BLaER1 treated with 17β-estradiol and CSF1 and Interleukin-3, amounts not matched to agents 10 nM and 100 nM (cell line): ENCODE data around the gene USP20.

Experiments
- H3K27ac ChIP-seq, 11 experiments: shearing (Covaris generic); formaldehyde crosslinking; 2 replicates each; pipeline ENCODE4 v1.8.1; 2022
- H3K27me3 ChIP-seq, 11 experiments: shearing (Covaris generic); formaldehyde crosslinking; 2 replicates each; pipeline ENCODE4 v1.8.1; 2022
- H3K36me3 ChIP-seq, 11 experiments: shearing (Covaris generic); formaldehyde crosslinking; 2 replicates each; pipeline ENCODE4 v1.8.1; 2022
- H3K4me1 ChIP-seq, 10 experiments: shearing (Covaris generic); formaldehyde crosslinking; 2 replicates each; pipeline ENCODE4 v1.8.1; 2022
- H3K4me2 ChIP-seq, 11 experiments: shearing (Covaris generic); formaldehyde crosslinking; 2 replicates each; pipeline ENCODE4 v1.8.1; 2022
- H3K4me3 ChIP-seq, 10 experiments: shearing (Covaris generic); formaldehyde crosslinking; 2 replicates each; pipeline ENCODE4 v1.8.1; 2022
- H3K9ac ChIP-seq, 11 experiments: shearing (Covaris generic); formaldehyde crosslinking; 2 replicates each; pipeline ENCODE4 v1.8.1; 2022
- H3K9me3 ChIP-seq, 11 experiments: shearing (Covaris generic); formaldehyde crosslinking; replicated peaks in 1 of 11; 2 replicates each; pipeline ENCODE4 v1.8.1; 2022
- H4K20me1 ChIP-seq, 11 experiments: shearing (Covaris generic); formaldehyde crosslinking; 2 replicates each; pipeline ENCODE4 v1.8.1; 2022
- Cebpa-rat ChIP-seq, 11 experiments: shearing (Covaris generic); IDR thresholded peaks; 2 replicates each; pipeline ENCODE4 v1.8.1; 2022

Gene USP20

GRCh38 chr9:129901993-129902739 is 66.9 kb downstream of the USP20 start:
- Histone ChIP-seq H3K36me3 (peaks cover 0 to 100% (median 14%) of the 10 kb centered on the region in 11 experiments; a peak in 14 of 22 replicates), H3K9me3 (peaks cover 0 to 8% (median 0%) of the 10 kb centered on the region in 11 experiments; a peak in 3 of 22 replicates), H3K4me2 (no peak overlapping the region), H3K27ac (no peak overlapping the region), H3K9ac (no peak overlapping the region), H3K27me3 (no peaks in the 10 kb centered on the region), H3K4me3 (no peak overlapping the region), H3K4me1 (peaks cover 15 to 37% (median 26%) of the 10 kb centered on the region in 10 experiments), H4K20me1 (peaks cover 0 to 5% (median 0%) of the 10 kb centered on the region in 11 experiments; a peak in 1 of 22 replicates)
- no peak for TF ChIP-seq Cebpa-rat (IDR thresholded peaks at IDR 0.05)

GRCh38 chr9:129902740-129903134 is 67.5 kb downstream of the USP20 start:
- Histone ChIP-seq H3K4me2 (no peak overlapping the region), H3K4me1 (peaks cover 12 to 34% (median 22%) of the 10 kb centered on the region in 10 experiments), H3K36me3 (peaks cover 0 to 100% (median 14%) of the 10 kb centered on the region in 11 experiments; a peak in 14 of 22 replicates), H3K9me3 (peaks cover 0 to 12% (median 0%) of the 10 kb centered on the region in 11 experiments; a peak in 3 of 22 replicates), H3K9ac (no peak overlapping the region), H3K27me3 (no peaks in the 10 kb centered on the region), H3K27ac (no peak overlapping the region), H3K4me3 (no peak overlapping the region), H4K20me1 (peaks cover 0 to 5% (median 0%) of the 10 kb centered on the region in 11 experiments; a peak in 1 of 22 replicates)
- TF ChIP-seq Cebpa-rat (IDR thresholded peaks at IDR 0.05), result no peak

- Histone ChIP-seq H3K9ac (no peak overlapping the region), H3K27me3 (no peaks in the 10 kb centered on the region), H3K4me3 (no peak overlapping the region), H3K4me1 (peaks cover 0 to 22% (median 12%) of the 10 kb centered on the region in 10 experiments; a peak in 17 of 20 replicates), H3K4me2 (peak overlapping the region in 1 of 11 experiments; percentile 14; a peak in 1 of 22 replicates), H3K9me3 (peaks cover 0 to 12% (median 0%) of the 10 kb centered on the region in 11 experiments; a peak in 3 of 22 replicates), H4K20me1 (peaks cover 0 to 5% (median 0%) of the 10 kb centered on the region in 11 experiments; a peak in 1 of 22 replicates), H3K27ac (no peak overlapping the region), H3K36me3 (peaks cover 0 to 100% (median 11%) of the 10 kb centered on the region in 11 experiments; a peak in 14 of 22 replicates)
- TF ChIP-seq Cebpa-rat (IDR thresholded peaks at IDR 0.05), result no peak
These were observed 69.5 kb downstream of the USP20 start for GRCh38 chr9:129904734-129905133.

GRCh38 chr9:129906298-129906697 is 71.0 kb downstream of the USP20 start:
- H3K36me3 ChIP-seq, result peaks cover 0 to 94% (median 6%) of the 10 kb centered on the region in 11 experiments; a peak in 12 of 22 replicates
- no peak overlapping the region for H3K9ac ChIP-seq
- no peak for TF ChIP-seq Cebpa-rat (IDR thresholded peaks at IDR 0.05)
- no peaks in the 10 kb centered on the region for H4K20me1 ChIP-seq
- H3K27me3 ChIP-seq, result no peaks in the 10 kb centered on the region
- no peak overlapping the region for H3K4me2 ChIP-seq
- H3K27ac ChIP-seq, result no peak overlapping the region
- no peak overlapping the region for H3K4me3 ChIP-seq
- peaks cover 0 to 12% (median 0%) of the 10 kb centered on the region in 11 experiments; a peak in 3 of 22 replicates for H3K9me3 ChIP-seq
- H3K4me1 ChIP-seq, result peaks cover 0 to 22% (median 2%) of the 10 kb centered on the region in 10 experiments; a peak in 10 of 20 replicates

- Histone ChIP-seq H3K9me3 (peaks cover 0 to 12% (median 0%) of the 10 kb centered on the region in 11 experiments; a peak in 3 of 22 replicates), H4K20me1 (no peaks in the 10 kb centered on the region), H3K36me3 (peaks cover 0 to 94% (median 6%) of the 10 kb centered on the region in 11 experiments; a peak in 12 of 22 replicates), H3K27me3 (no peaks in the 10 kb centered on the region), H3K4me3 (no peak overlapping the region), H3K27ac (no peak overlapping the region), H3K4me1 (peaks cover 0 to 26% (median 2%) of the 10 kb centered on the region in 10 experiments; a peak in 10 of 20 replicates), H3K9ac (no peak overlapping the region), H3K4me2 (no peak overlapping the region)
- no peak for TF ChIP-seq Cebpa-rat (IDR thresholded peaks at IDR 0.05)
These were observed 71.9 kb downstream of the USP20 start for GRCh38 chr9:129907201-129907600.

- Histone ChIP-seq H3K9me3 (peaks cover 0 to 12% (median 0%) of the 10 kb centered on the region in 11 experiments; a peak in 3 of 22 replicates), H3K36me3 (peaks cover 0 to 92% (median 6%) of the 10 kb centered on the region in 11 experiments; a peak in 10 of 22 replicates), H3K4me3 (no peak overlapping the region), H3K27me3 (no peaks in the 10 kb centered on the region), H4K20me1 (no peaks in the 10 kb centered on the region), H3K4me1 (peaks cover 0 to 29% (median 2%) of the 10 kb centered on the region in 10 experiments; a peak in 10 of 20 replicates), H3K4me2 (no peak overlapping the region), H3K27ac (no peak overlapping the region), H3K9ac (no peak overlapping the region)
- no peak for TF ChIP-seq Cebpa-rat (IDR thresholded peaks at IDR 0.05)
These were observed 73.6 kb downstream of the USP20 start for GRCh38 chr9:129908906-129909305.

GRCh38 chr9:129909851-129910250 is 74.6 kb downstream of the USP20 start:
- TF ChIP-seq Cebpa-rat (IDR thresholded peaks at IDR 0.05), result no peak
- Histone ChIP-seq H3K27ac (peak overlapping the region in 3 of 11 experiments; percentile 15 to 45 (median 39); a peak in 4 of 22 replicates), H3K27me3 (no peaks in the 10 kb centered on the region), H3K4me1 (peaks cover 0 to 29% (median 2%) of the 10 kb centered on the region in 10 experiments; a peak in 9 of 20 replicates), H3K9ac (peak overlapping the region in 3 of 11 experiments; percentile 11 to 44 (median 26); a peak in 2 of 22 replicates), H3K9me3 (peaks cover 0 to 12% (median 0%) of the 10 kb centered on the region in 11 experiments; a peak in 3 of 22 replicates), H4K20me1 (no peaks in the 10 kb centered on the region), H3K36me3 (peaks cover 0 to 87% (median 6%) of the 10 kb centered on the region in 11 experiments; a peak in 10 of 22 replicates), H3K4me3 (no peak overlapping the region), H3K4me2 (peak overlapping the region in 4 of 11 experiments; percentile 47 to 79 (median 64); a peak in 6 of 22 replicates)

- Histone ChIP-seq H3K4me1 (peaks cover 0 to 29% (median 2%) of the 10 kb centered on the region in 10 experiments; a peak in 9 of 20 replicates), H3K27ac (peak overlapping the region in 3 of 11 experiments; percentile 20 to 45 (median 39); a peak in 5 of 22 replicates), H3K9ac (peak overlapping the region in 3 of 11 experiments; percentile 11 to 44 (median 26); a peak in 2 of 22 replicates), H3K9me3 (peaks cover 0 to 12% (median 0%) of the 10 kb centered on the region in 11 experiments; a peak in 3 of 22 replicates), H3K4me2 (peak overlapping the region in 5 of 11 experiments; percentile 15 to 79 (median 64); a peak in 8 of 22 replicates), H3K4me3 (no peak overlapping the region), H3K27me3 (no peaks in the 10 kb centered on the region), H3K36me3 (peaks cover 0 to 87% (median 6%) of the 10 kb centered on the region in 11 experiments; a peak in 10 of 22 replicates), H4K20me1 (no peaks in the 10 kb centered on the region; a peak in 1 of 22 replicates)
- TF ChIP-seq Cebpa-rat (IDR thresholded peaks at IDR 0.05), result no peak
These were observed 75.6 kb downstream of the USP20 start for GRCh38 chr9:129910628-129911567.
